Motor neuron (in vitro differentiated cells): ENCODE data around the gene CD74. TPM values are rescaled to one million over a fixed set of nuclear protein-coding genes. Genes with fewer than 3 reads are reported as not detected.
"Not testable (repeated sequence)": the region's sequence is repeated elsewhere in the genome, so short reads cannot be mapped to it uniquely, and the experiment has no call there.

Experiments used
- ATAC-seq, 8 experiments: fragments of 200-7000 bp; cut with Tn5 transposase; replicated peaks in 6 of 8; 2 replicates each; pipeline ENCODE4 v1.8.0; 2021; ENCODE audit warnings: mild to moderate bottlenecking in 8 of 8, moderate library complexity in 8 of 8
- H3K27ac ChIP-seq, 2 donors: fragments of 250-450 bp; sonication (Bioruptor Pico); 2 replicates each; pipeline ENCODE4 v1.9.0; 2021; ENCODE audit warnings: antibody characterized with exemption in 2 of 2, mild to moderate bottlenecking in 2 of 2, moderate library complexity in 1 of 2
- H3K4me1 ChIP-seq, 2 donors: fragments of 250-450 bp; sonication (Bioruptor Pico); replicated peaks in 1 of 2; 2 replicates each; pipeline ENCODE4 v1.6.1; 2021; ENCODE audit warnings: antibody characterized with exemption in 2 of 2, mild to moderate bottlenecking in 2 of 2, moderate library complexity in 1 of 2
- H3K4me3 ChIP-seq, 5 donors: fragments of 250-450 bp; sonication (Bioruptor Pico); 2 replicates each; pipeline ENCODE4 v1.9.0; 2021; ENCODE audit warnings: antibody characterized with exemption in 5 of 5, mild to moderate bottlenecking in 5 of 5, moderate library complexity in 4 of 5
- whole genome bisulfite sequencing, 10 experiments: fragments of 450-650 bp; shearing (Covaris generic); methylation state at CpG; one replicate each; pipeline ENCODE4 v1.0.0; 2022; 5-methylcytosine and 5-hydroxymethylcytosine counted together
- in situ Hi-C, 9 experiments: fragments of 400-800 bp; cut with MboI; loops; one replicate each; pipeline ENCODE4 v1.15.0; 2021; ENCODE audit warnings: low sequenced_read_pairs in 9 of 9, low pct_unique_long_range_greater_than_20kb in 2 of 9; ENCODE audit not compliant: unreplicated experiment in 9 of 9
- total RNA-seq, 8 experiments: library from RNA; unstranded; fragments of 300-600 nt; gene quantifications; 2 replicates each; pipeline versions ENCODE4 v1.2.3 to v1.2.4, GENCODE V29; 2022

Gene CD74
- total RNA-seq, 8 experiments from 2014 or later: 0.36 to 3.3 (median 1.7) TPM; not detected in 1

DNA sequence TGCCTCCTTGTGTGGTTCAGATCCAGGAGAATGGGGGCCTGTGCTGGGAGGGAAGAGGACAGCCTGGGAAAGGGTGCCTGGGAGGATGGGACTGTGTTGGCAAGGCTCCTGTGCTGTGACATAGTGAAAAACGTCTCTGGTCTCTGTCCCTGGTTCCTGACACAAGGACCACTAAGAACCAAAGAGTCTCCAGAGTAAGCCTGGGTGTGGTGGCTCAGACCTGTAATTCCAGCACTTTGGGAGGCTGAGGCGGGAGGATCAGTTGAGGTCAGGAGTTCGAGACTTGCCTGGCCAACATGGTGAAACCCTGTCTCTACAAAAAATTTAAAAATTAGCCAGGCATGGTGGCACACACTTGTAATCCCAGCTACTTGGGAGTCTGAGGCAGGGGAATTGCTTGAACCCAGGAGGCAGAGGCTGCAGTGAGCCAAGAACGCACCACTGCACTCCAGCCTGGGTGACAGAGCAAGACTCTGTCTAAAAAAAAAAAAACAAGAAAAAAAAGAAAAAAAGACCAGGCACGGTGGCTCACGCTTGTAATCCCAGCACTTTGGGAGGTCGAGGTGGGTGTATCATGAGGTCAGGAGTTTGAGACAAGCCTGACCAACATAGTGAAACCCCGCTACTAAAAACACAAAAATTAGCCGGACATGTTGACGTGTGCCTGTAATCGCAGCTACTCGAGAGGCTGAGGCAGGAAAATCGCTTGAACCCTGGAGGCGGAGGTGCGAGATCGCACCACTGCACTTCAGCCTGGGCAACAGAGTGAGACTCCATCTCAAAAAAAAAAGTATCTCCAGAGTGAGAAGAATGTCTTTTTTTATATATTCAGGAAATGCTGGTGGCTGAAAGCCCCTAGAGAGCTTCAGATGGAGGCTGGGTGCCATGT is 1.4 kb upstream of the CD74 start:
- WGBS, 10 experiments: 67 to 100% (median 88%) methylated on average over 2 to 13 of the region's 16 CpGs; no CpG with 5 or more reads in 1 of the 10 experiments
- H3K4me3 ChIP-seq, ATAC-seq, H3K4me1 ChIP-seq, in situ Hi-C loops, H3K27ac ChIP-seq: not testable (repeated sequence)

DNA sequence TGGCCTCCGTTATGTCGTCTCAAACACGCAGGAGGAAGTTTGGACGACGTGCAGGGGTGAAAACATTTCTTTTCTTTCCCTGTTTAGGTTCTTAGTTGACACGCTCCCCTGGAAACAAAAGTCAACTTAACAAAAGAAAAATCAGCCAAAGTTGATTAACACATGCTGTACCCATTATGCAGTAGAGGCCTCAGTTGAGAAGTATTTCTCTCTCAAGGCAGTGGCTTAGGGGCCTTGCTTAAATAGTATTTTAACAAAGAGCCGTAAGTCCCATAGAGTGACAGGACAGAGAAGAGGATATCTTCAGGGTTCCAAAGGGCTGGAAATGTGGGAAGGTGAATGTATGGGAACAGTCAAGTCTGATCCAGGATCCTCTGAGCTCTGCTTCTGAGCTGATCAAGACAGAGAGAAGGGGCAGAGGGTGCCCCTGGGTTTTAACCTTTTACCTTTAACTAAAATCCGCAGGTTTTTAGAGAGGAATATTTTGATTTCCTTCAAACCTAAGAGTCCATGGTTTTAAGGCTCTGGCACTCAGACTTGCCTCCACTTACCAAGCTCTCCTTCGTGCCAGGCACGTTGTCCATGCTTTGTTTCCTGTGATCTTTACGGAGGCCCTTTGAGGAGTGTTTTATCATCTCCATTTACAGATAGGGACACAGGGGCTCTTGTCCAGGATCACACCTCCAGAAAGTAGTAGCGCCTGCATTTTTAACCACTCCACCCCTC is 629 bp upstream of the CD74 start:
- in situ Hi-C loops: no loop called here
- no peak overlapping the region for H3K4me3 ChIP-seq
- 57 to 100% (median 86%) methylated on average over 1 to 11 of the region's 12 CpGs for WGBS, 10 experiments
- H3K4me1 ChIP-seq: peaks cover 0 to 7% of the 10 kb centered on the region in 2 donors
- ATAC-seq: no peak
- no peak overlapping the region for H3K27ac ChIP-seq

DNA sequence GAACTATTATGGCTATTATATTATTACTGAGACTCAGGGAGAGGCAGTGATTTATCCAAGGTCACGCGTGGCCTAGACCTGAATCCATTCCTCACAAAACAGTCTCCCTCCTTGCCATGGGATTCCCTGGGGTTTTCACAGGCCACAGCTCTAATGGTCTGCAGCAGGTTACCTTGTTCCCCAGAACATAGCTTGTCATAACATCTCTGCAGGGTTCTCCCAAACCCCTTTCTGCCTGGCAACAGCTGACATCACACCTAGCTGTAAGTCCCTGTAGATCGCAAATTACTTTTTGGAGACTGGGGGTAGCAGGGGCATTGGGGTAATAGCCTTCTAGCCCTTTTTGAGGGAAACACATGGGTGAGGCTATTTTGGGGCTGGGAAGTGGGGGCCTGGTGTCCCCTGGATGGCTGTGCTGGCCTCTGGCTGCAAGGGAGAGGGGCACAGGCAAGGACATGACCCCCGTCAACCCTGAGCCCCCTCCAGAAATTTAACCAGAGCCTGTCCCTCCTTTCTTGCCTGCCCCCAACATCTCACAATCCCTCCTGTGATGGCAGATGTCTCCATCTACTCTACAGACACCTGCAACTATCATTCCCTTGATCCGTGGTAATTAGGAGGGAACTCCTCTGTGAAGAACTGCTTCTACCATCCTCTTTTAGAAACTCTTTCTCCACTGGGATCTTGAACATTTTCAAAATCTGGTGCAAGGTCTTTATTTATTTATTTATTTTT is 1.3 kb downstream of the CD74 start:
- H3K27ac ChIP-seq: no peak overlapping the region
- 80 to 100% (median 100%) methylated on average over 1 to 5 of the region's 5 CpGs; no CpG with 5 or more reads in 3 of the 10 experiments for WGBS, 10 experiments

DNA sequence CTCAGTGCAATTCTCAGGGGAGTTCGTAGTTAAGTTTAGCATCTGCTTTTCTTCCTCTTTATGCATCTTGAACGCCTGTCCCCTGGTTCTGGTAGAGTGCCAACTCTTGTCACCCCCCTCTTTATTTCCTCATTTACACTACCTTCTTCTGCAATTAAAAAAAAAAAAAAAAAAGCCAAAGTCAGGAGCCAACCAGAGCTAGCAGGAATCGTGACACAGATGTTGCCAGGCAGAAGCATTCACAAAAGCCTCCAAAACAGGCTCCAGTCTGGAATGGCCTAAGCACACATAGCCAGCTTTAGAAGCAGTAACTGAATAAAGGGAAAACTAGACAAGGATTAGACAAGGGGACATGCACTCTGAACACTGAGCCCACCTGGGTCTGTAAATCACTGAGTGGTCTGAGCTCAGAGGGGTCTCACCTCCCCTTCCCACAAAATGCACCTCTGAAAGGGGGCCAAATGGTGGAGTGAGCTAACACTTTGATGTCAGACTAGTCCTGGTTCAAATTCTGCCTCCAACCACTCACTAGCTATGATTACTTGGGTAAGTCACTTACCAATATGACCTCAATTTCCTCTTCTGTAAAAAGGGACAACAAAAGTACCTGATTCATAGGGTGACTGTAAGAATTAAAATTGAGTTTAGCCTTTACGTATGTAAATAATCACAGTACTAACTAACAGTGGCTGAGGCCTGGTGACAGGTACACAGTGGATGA is 2.0 kb downstream of the CD74 start:
- peak; percentile 58 to 72 (median 68) for ATAC-seq
- Histone ChIP-seq H3K4me3 (no peak overlapping the region), H3K27ac (no peak overlapping the region), H3K4me1 (peaks cover 0 to 7% of the 10 kb centered on the region in 2 donors)
- 8 to 100% (median 35%) methylated on average over 1 to 4 of the region's 4 CpGs; no CpG with 5 or more reads in 1 of the 10 experiments for WGBS, 10 experiments
- in situ Hi-C loops: no loop called here

More for the DNA sequence above, 1.3 kb downstream of the CD74 start:
- Histone ChIP-seq H3K4me1 (peaks cover 0 to 7% of the 10 kb centered on the region in 2 donors), H3K4me3 (no peak overlapping the region)
- ATAC-seq: no peak
- in situ Hi-C loops: no loop called here

DNA sequence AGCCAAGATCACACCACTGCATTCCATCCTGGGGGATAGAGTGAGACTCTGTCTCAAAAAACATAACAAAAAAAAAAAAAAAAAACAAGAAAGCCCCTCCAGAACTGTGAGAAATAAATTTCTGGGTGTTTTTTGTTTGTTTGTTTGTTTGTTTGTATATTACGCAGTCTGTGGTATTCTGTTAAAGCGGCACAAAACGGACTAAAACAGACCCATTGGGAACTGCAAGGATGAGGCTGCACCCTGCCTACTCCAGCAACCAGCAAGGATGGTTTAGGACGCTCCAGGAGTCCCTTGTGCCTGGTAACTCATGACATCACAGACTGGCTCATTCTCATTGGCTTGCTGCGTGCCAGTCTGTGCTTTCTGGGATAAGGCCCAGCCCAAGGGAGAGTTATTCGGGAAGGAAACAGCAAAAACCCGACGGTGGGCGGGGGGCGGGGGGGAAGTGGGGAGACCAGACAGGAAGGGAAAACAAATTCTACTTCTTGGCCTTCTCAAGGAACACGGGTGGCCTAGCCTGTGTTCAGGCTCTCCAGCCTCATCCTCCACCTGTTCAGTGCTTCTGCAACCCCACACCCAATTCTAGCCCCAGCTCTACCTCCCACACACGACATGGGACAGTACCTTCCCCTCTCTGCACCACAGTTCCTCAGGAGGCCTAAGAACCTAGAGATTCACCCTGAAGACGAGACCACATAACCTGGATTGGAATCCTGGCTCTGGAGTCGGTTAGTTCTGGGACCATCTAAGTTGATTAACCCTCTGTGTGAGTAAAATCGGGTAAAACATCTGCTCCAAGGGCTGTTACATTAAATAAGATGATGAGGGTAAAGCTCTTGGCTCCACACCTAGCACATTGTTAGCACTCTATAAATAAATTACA is 2.8 kb downstream of the CD74 start:
- ATAC-seq: peak; percentile 94 to 99 (median 96)
- H3K4me3 ChIP-seq: no peak overlapping the region
- WGBS, 10 experiments: 0 to 80% (median 14%) methylated on average over 1 to 7 of the region's 15 CpGs

DNA sequence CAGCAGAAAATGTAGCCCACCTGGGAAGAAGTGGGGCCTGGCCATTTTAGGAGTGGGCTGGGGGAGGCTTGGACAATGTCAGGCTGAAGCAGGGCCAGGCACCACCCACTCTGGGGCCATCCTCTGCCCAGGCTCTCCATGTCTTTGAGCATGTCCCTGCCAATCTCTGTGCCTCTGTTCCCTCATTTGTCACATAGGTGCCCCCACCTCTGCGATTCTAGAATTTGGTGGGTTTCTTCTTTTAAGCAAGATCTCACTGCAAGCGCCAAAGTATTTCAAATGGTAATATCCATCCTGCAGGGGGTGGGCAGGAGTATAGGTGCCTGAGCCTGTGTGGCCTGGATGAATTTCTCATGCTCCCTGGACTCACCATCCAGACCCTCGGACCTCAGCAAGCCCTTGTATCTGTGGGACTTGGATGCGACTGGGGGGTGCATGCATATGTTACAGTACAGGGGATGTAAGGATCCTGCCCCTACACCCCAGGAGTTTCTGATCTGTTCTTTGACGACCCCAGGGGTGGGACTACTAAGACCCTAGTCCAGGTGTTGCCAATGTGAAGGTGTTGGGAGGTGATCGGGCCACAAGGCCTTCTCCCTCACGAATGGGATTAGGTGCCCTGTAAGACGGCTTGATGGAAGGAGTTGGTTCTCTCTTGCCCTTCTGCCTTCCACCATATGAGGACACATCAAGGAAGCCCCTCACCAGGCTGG is 4.3 kb downstream of the CD74 start:
- Histone ChIP-seq H3K4me1 (peaks cover 0 to 7% of the 10 kb centered on the region in 2 donors), H3K27ac (no peak overlapping the region), H3K4me3 (no peak overlapping the region)
- in situ Hi-C loops: no loop called here
- WGBS, 10 experiments: 62 to 100% (median 84%) methylated on average over 1 to 3 of the region's 8 CpGs; no CpG with 5 or more reads in 6 of the 10 experiments
- no peak for ATAC-seq

More for the DNA sequence above, 2.8 kb downstream of the CD74 start:
- in situ Hi-C loops: no loop called here
- Histone ChIP-seq H3K4me1 (peaks cover 0 to 7% of the 10 kb centered on the region in 2 donors), H3K27ac (no peak overlapping the region)

DNA sequence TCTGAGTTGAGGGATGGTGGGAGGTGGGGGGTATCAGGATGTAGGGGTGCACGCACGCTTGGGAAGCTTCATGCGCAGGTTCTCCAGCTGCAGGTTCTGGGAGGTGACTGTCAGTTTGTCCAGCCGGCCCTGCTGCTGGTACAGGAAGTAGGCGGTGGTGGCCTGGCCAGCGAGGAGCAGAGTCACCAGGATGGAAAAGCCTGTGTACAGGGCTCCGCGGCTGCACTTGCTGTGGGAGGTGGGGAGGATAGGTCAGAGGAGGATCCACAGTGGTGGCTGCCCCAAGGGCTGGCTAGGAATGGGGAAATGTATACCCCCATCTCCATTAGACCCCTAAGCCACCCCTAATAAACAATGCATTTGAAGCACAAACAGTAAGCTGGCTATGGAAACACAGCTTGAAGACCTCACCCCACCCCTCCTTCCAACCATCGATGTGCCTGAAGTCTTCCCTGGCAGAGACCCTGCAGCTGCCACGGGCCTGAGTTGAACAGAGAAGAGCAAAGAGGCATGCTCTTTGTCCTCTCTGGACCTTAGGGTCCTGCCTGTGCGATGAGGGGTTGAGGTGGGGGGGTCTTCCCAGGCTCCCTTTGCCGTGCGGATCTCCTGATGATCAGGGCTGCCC is 5.5 kb downstream of the CD74 start:
- no peak for ATAC-seq
- peaks cover 0 to 7% of the 10 kb centered on the region in 2 donors for H3K4me1 ChIP-seq
- 50 to 100% (median 77%) methylated on average over 1 to 6 of the region's 13 CpGs; no CpG with 5 or more reads in 4 of the 10 experiments for WGBS, 10 experiments
- in situ Hi-C loops: no loop called here
- H3K4me3 ChIP-seq: no peak overlapping the region
- H3K27ac ChIP-seq: no peak overlapping the region

DNA sequence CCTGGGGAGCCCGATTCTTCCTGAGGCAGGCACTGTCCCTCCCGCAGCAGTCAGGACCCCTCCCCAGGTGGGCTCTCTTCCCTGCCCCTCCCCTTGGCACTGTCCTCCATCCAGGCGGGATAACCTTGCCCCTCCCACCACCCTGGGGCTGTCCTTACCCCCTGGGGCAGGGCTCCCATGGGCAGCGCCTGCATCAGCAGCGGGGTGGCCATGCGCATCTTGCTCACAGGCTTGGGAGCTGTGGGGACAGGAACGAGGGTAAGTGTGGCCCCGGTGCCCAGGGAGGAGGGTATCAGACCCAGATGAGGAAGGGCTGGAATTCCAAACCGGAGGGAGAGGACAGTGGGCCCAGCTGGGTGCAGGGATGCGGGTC is 6.0 kb downstream of the CD74 start:
- in situ Hi-C loops: no loop called here
- 30 to 40% methylated on average over 2 of the region's 10 CpGs; no CpG with 5 or more reads in 8 of the 10 experiments for WGBS, 10 experiments

DNA sequence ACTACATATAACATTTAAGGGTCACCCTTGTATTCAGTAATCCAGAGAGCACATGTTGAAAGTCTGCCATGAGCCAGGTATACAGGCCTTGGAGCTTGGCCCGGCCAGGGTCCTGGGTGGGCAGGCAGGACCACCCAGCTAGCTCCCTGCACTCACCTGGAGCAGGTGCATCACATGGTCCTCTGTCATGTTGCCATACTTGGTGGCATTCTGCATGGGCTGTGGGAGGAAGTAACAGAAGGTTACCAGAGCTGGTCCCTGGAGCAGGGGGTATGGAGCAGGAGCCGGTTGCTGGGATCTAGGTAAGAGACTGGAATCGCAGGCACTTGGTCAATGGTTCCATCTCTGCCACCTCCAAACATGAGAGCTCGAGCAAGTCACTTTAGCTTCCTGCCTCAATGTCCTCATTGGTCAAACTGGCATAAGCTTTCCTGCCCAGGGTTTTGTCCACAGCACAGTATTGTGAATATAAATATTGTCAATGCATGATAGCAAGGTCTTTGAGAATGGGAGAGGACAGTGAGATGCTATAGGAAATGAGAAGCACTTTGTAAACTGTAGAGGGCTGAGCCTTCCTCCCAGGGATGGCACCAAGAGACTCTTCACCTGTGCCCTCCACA is 6.5 kb downstream of the CD74 start:
- H3K4me1 ChIP-seq: peaks cover 0 to 7% of the 10 kb centered on the region in 2 donors
- in situ Hi-C loops: no loop called here
- no peak overlapping the region for H3K4me3 ChIP-seq
- H3K27ac ChIP-seq: no peak overlapping the region
- no peak for ATAC-seq
- WGBS, 10 experiments: 40 to 100% (median 80%) methylated on average over 1 to 3 of the region's 4 CpGs; no CpG with 5 or more reads in 5 of the 10 experiments

More for the DNA sequence above, 6.0 kb downstream of the CD74 start:
- Histone ChIP-seq H3K27ac (no peak overlapping the region), H3K4me3 (no peak overlapping the region), H3K4me1 (peaks cover 0 to 7% of the 10 kb centered on the region in 2 donors)
- no peak for ATAC-seq

DNA sequence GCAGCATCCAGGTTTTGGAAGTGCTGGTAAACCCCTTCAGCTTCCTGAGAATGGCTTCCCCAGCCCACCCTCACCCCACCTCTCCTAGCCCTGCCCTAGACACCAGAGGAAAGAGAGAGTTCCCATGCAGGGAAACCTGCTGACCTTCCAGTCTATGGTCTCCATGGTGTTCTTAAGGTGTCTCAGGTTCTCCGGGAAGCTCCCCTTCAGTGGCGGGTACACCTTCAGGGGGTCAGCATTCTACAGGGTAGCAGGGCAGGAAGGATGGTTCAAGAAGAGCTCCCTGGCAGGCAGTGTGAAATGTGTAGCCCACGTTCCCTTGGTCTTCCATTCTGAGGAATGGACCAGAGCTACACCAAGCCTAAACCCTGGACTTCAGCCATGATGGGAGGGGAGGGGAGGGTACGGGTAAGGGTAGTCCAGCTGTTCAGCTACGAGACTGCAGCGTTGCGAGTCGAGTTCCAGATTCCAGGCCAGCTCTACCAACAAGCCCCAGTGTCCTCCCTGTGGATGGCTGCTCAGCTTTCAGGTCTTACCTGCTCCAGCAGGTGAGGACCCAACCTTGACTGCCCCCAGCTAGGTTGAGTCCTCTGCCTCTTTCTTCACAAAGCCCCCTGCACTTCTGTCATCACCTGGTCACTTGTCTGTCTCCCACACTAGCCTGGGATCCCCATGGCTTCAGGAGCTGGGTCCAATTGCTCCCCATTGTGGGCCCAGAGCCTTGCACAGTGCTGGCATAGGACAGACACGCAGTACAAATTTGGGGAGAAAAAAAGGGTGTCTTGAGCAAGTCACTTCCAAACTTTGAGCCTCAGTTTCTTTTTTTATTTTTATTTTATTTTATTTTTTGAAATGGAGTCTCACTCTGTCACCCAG is 7.5 kb downstream of the CD74 start:
- WGBS, 10 experiments: 56 to 100% (median 100%) methylated on average over 1 to 5 of the region's 9 CpGs; no CpG with 5 or more reads in 4 of the 10 experiments

More for the DNA sequence above, 7.5 kb downstream of the CD74 start:
- peaks cover 0 to 3% of the 10 kb centered on the region in 2 donors for H3K4me1 ChIP-seq
- no peak for ATAC-seq
- H3K4me3 ChIP-seq: no peak overlapping the region
- in situ Hi-C loops: no loop called here
- H3K27ac ChIP-seq: no peak overlapping the region
